Measurements from ENCODE around the gene GRM8.

Gene GRM8

DNA sequence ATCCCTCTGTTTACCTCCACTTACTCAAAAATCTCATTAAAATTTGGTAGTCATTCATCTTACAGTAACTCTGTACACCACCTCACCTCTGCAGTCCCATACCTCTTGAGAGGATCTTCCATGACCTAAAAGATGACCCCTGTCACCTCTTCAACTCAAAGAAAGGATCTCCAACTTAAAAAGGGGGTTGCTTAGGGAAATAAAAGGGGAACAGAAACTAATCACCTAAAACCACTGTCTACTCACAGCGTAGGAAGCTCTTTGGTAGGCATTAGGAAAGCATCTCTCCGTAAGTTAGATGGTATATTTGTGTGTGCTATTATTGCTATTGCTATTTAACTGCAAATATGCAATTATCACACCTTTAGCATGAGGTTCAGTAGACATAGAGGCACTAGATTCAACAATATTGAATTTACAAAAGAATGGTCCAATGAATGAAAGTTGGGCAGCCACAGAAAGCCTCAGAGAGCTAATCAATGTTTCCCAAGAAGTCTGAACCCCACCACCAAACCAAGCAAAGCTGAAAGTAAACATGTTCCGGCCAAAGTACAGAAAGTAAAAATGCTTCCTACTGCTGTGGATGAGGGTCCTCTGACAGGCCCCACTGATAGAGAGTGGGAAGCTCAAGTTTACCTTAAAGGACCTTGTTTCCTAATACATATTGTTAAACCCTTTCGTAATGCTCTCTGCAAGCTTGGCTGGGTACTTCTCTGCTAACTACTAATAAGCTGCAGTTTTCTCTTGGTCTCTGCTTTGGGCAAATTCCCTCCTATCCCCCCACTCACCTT is 105.8 kb downstream of the GRM8 start:
- no peaks in the 10 kb centered on the region for H4K20me1 ChIP-seq (ENCODE audit: insufficient read depth, low read length, poor library complexity, severe bottlenecking)

GRCh38 chr7:127137146-127137545 is 115.6 kb downstream of the GRM8 start:
- TF ChIP-seq EZH2phosphoT487 (IDR thresholded peaks at IDR 0.05; ENCODE audit: borderline replicate concordance): no peak
- TF ChIP-seq, protein P1, sequence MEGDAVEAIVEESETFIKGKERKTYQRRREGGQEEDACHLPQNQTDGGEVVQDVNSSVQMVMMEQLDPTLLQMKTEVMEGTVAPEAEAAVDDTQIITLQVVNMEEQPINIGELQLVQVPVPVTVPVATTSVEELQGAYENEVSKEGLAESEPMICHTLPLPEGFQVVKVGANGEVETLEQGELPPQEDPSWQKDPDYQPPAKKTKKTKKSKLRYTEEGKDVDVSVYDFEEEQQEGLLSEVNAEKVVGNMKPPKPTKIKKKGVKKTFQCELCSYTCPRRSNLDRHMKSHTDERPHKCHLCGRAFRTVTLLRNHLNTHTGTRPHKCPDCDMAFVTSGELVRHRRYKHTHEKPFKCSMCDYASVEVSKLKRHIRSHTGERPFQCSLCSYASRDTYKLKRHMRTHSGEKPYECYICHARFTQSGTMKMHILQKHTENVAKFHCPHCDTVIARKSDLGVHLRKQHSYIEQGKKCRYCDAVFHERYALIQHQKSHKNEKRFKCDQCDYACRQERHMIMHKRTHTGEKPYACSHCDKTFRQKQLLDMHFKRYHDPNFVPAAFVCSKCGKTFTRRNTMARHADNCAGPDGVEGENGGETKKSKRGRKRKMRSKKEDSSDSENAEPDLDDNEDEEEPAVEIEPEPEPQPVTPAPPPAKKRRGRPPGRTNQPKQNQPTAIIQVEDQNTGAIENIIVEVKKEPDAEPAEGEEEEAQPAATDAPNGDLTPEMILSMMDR (conservative IDR thresholded peaks at IDR 0.05; ENCODE audit: low read length): no peak
- H3K27me3 ChIP-seq (ENCODE audit: insufficient read depth, low read length, poor library complexity, severe bottlenecking): no peaks in the 10 kb centered on the region
- no peaks in the 10 kb centered on the region for H3F3A ChIP-seq (ENCODE audit: low read depth)
- H2AFZ ChIP-seq (ENCODE audit: low read length): no peak overlapping the region
- H3K4me3 ChIP-seq (ENCODE audit: low read length, poor library complexity, severe bottlenecking): no peak overlapping the region
- no peaks in the 10 kb centered on the region for H3K9me3 ChIP-seq (ENCODE audit: insufficient read depth, low read depth, low read length)
- H3K36me3 ChIP-seq (ENCODE audit: insufficient read depth, low read length): no peaks in the 10 kb centered on the region
- H3K79me2 ChIP-seq (ENCODE audit: insufficient read depth, low read length): no peaks in the 10 kb centered on the region
- H4K20me1 ChIP-seq (ENCODE audit: insufficient read depth, low read length, poor library complexity, severe bottlenecking): no peaks in the 10 kb centered on the region
- no peak overlapping the region for H3K4me2 ChIP-seq (ENCODE audit: low read depth, low read length, poor library complexity, severe bottlenecking)
- H3K9me2 ChIP-seq (replicated peaks; ENCODE audit: low read depth, low read length): no peaks in the 10 kb centered on the region
- H3K9ac ChIP-seq (ENCODE audit: low read depth, low read length, poor library complexity, severe bottlenecking): no peak overlapping the region
- no peaks in the 10 kb centered on the region for H3K4me1 ChIP-seq (ENCODE audit: insufficient read depth, low read length, poor library complexity, severe bottlenecking)

More for the DNA sequence above, 105.8 kb downstream of the GRM8 start:
- Histone ChIP-seq H3K79me2 (ENCODE audit: insufficient read depth, low read length) (no peaks in the 10 kb centered on the region), H3K9me2 (replicated peaks; ENCODE audit: low read depth, low read length) (no peaks in the 10 kb centered on the region), H3K36me3 (ENCODE audit: insufficient read depth, low read length) (no peaks in the 10 kb centered on the region), H3K9ac (ENCODE audit: low read depth, low read length, poor library complexity, severe bottlenecking) (no peak overlapping the region), H3F3A (ENCODE audit: low read depth) (no peaks in the 10 kb centered on the region), H3K4me3 (ENCODE audit: low read length, poor library complexity, severe bottlenecking) (no peak overlapping the region), H3K9me3 (ENCODE audit: insufficient read depth, low read depth, low read length) (no peaks in the 10 kb centered on the region), H3K27me3 (ENCODE audit: insufficient read depth, low read length, poor library complexity, severe bottlenecking) (no peaks in the 10 kb centered on the region), H3K4me2 (ENCODE audit: low read depth, low read length, poor library complexity, severe bottlenecking) (no peak overlapping the region), H3K4me1 (ENCODE audit: insufficient read depth, low read length, poor library complexity, severe bottlenecking) (no peaks in the 10 kb centered on the region), H2AFZ (ENCODE audit: low read length) (no peak overlapping the region)
- TF ChIP-seq, protein P1 (conservative IDR thresholded peaks at IDR 0.05; ENCODE audit: low read length): no peak
- TF ChIP-seq EZH2phosphoT487 (IDR thresholded peaks at IDR 0.05; ENCODE audit: borderline replicate concordance): no peak

GRCh38 chr7:127135871-127136485 is 116.8 kb downstream of the GRM8 start:
- TF ChIP-seq, protein P1 (conservative IDR thresholded peaks at IDR 0.05; ENCODE audit: low read length): no peak
- no peak for TF ChIP-seq EZH2phosphoT487 (IDR thresholded peaks at IDR 0.05; ENCODE audit: borderline replicate concordance)
- Histone ChIP-seq H4K20me1 (ENCODE audit: insufficient read depth, low read length, poor library complexity, severe bottlenecking) (no peaks in the 10 kb centered on the region), H3K36me3 (ENCODE audit: insufficient read depth, low read length) (no peaks in the 10 kb centered on the region), H3K9ac (ENCODE audit: low read depth, low read length, poor library complexity, severe bottlenecking) (no peak overlapping the region), H3K4me1 (ENCODE audit: insufficient read depth, low read length, poor library complexity, severe bottlenecking) (no peaks in the 10 kb centered on the region), H3K79me2 (ENCODE audit: insufficient read depth, low read length) (no peaks in the 10 kb centered on the region), H3K4me2 (ENCODE audit: low read depth, low read length, poor library complexity, severe bottlenecking) (no peak overlapping the region), H3F3A (ENCODE audit: low read depth) (no peaks in the 10 kb centered on the region), H2AFZ (ENCODE audit: low read length) (no peak overlapping the region), H3K9me3 (ENCODE audit: insufficient read depth, low read depth, low read length) (no peaks in the 10 kb centered on the region), H3K27me3 (ENCODE audit: insufficient read depth, low read length, poor library complexity, severe bottlenecking) (no peaks in the 10 kb centered on the region), H3K4me3 (ENCODE audit: low read length, poor library complexity, severe bottlenecking) (no peak overlapping the region), H3K9me2 (replicated peaks; ENCODE audit: low read depth, low read length) (no peaks in the 10 kb centered on the region)
